OCI-LY7 (cell line): ENCODE data around the gene DLGAP4. TPM values are rescaled to one million over a fixed set of nuclear protein-coding genes. Genes with fewer than 3 reads are reported as not detected.

Experiments used
- BruUV-seq: library from RNA; stranded (reverse); fragments of 400-500 nt; replicated peaks from 2 replicates; lab custom pipeline; 2021; lab: Mats Ljungman, UMichigan
- CTCF ChIA-PET: fragments of 300-600 bp; sonication (Branson Sonifier 250); formaldehyde crosslinking; loops from one replicate; lab custom pipeline; 2022; ENCODE audit warnings: antibody characterized with exemption; ENCODE audit not compliant: unreplicated experiment; lab: Charles Lee
- POLR2A ChIA-PET: fragments of 300-600 bp; sonication (Branson Sonifier 250); formaldehyde crosslinking; loops from one replicate; lab custom pipeline; 2022; ENCODE audit warnings: antibody characterized with exemption; lab: Charles Lee
- DNase-seq: peaks from one replicate; pipeline ENCODE4 v3.0.0-alpha.2; 2015; ENCODE audit warnings: low spot score
- H2AFZ ChIP-seq: fragments of 200-600 bp; sonication (generic), shearing (Covaris generic); 2 replicates; pipeline ENCODE4 v1.6.1; 2014; ENCODE audit warnings: mild to moderate bottlenecking, antibody characterized with exemption, low read length, moderate library complexity
- H3K27ac ChIP-seq: fragments of 200-600 bp; sonication (generic); 2 replicates; pipeline ENCODE4 v1.5.1; 2014; ENCODE audit warnings: mixed run types, low read depth, mild to moderate bottlenecking, moderate library complexity, low read length, inconsistent platforms; ENCODE audit not compliant: poor library complexity, severe bottlenecking
- H3K36me3 ChIP-seq: fragments of 200-600 bp; sonication (generic); 2 replicates; pipeline ENCODE4 v1.6.1; 2014; ENCODE audit warnings: mild to moderate bottlenecking, antibody characterized with exemption, low read length, moderate library complexity, mixed read lengths; ENCODE audit not compliant: insufficient read depth
- H3K4me1 ChIP-seq: fragments of 200-600 bp; sonication (generic); 2 replicates; pipeline ENCODE4 v1.5.1; 2014; ENCODE audit warnings: mild to moderate bottlenecking, low read length; ENCODE audit not compliant: insufficient read depth, poor library complexity, severe bottlenecking
- H3K4me2 ChIP-seq: fragments of 200-600 bp; sonication (generic); 2 replicates; pipeline ENCODE4 v1.6.1; 2014; ENCODE audit warnings: mild to moderate bottlenecking, low read length
- H3K4me3 ChIP-seq: fragments of 200-600 bp; sonication (generic); 2 replicates; pipeline ENCODE4 v1.5.1; 2014; ENCODE audit warnings: mild to moderate bottlenecking, low read depth, low read length; ENCODE audit not compliant: poor library complexity, severe bottlenecking
- H3K79me2 ChIP-seq: fragments of 200-600 bp; sonication (generic); 2 replicates; pipeline ENCODE4 v1.6.1; 2016; ENCODE audit warnings: low read depth, mild to moderate bottlenecking, low read length, moderate library complexity, mixed read lengths; ENCODE audit not compliant: insufficient read depth
- H3K9me2 ChIP-seq: fragments of 200-600 bp; sonication (generic); 2 replicates; pipeline ENCODE4 v1.6.1; 2016; ENCODE audit warnings: mild to moderate bottlenecking, low read length, mixed read lengths; ENCODE audit not compliant: insufficient read depth
- H3K9me3 ChIP-seq: fragments of 200-600 bp; sonication (generic); 2 replicates; pipeline ENCODE4 v1.6.1; 2014; ENCODE audit warnings: mild to moderate bottlenecking, mixed run types, low read length, mixed read lengths
- H4K20me1 ChIP-seq: fragments of 200-600 bp; sonication (generic); 2 replicates; pipeline ENCODE4 v1.6.1; 2014; ENCODE audit warnings: mild to moderate bottlenecking, antibody characterized with exemption, low read length, moderate library complexity, mixed read lengths; ENCODE audit not compliant: insufficient read depth
- EZH2phosphoT487 ChIP-seq: fragments of 200-600 bp; sonication (generic); IDR thresholded peaks from 2 replicates; pipeline ENCODE4 v1.6.1; 2018; ENCODE audit warnings: low read depth, borderline replicate concordance, mild to moderate bottlenecking, mixed run types, antibody characterized with exemption, low read length, moderate library complexity, mixed read lengths
- intact Hi-C: fragments of 100-400 bp; cut with micrococcal nuclease; formaldehyde crosslinking; loops from one replicate; pipeline ENCODE4 v1.10.0; 2022; ENCODE audit not compliant: unreplicated experiment
- total RNA-seq, 2 experiments: library from RNA; depleted of rRNA in 1 of 2; stranded (reverse); fragments of >200 nt in 1 of 2; shearing (Covaris generic) in 1 of 2; gene quantifications; 2 replicates each; pipeline ENCODE4 v1.2.3, GENCODE V29; 2014 to 2022
- TF ChIP-seq, protein P1 (sequence below): fragments of 200-600 bp; sonication (generic); conservative IDR thresholded peaks from 2 replicates; pipeline ENCODE4 v1.5.1; 2014; ENCODE audit warnings: mild to moderate bottlenecking, antibody characterized with exemption, low read length, moderate library complexity, mixed read lengths

Gene DLGAP4
- total RNA-seq, 2 experiments from 2014 or later: 7.7 to 41.6 TPM

DNA sequence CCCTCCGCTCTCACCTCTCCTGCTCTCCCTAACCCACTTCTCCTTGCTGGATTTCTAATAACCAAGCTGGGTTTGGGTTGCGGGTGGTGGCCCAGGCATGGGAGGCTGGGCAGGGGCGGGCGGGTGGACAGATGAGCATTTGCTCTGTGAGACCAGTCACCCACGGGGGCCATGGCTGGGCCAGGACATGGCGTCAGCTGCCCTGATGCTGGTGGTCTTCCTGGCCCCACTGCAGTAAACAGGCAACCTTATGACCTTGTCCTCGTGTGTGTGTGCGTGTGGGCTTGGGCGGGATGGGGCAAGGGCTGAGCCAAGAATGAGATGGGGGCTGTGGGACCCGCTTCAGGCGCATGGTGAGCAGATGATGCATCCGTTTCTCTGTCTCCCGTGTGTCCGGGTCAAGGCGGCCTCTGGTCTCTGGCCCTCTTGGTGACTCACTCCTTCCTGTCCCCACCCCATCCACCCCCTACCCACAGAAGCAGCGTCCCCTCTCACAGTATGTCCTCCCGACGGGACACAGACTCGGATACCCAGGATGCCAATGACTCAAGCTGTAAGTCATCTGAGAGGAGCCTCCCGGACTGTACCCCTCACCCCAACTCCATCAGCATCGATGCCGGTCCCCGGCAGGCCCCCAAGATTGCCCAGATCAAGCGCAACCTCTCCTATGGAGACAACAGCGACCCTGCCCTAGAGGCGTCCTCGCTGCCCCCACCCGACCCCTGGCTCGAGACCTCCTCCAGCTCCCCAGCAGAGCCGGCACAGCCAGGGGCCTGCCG is 193.8 kb downstream of the DLGAP4 start:
- intact Hi-C loops: no loop called here
- CTCF ChIA-PET: no interaction called here
- BruUV-seq: no TSS peak
- Histone ChIP-seq H3K4me2 (no peak overlapping the region), H3K27ac (no peak overlapping the region), H2AFZ (no peak overlapping the region), H3K9me3 (no peaks in the 10 kb centered on the region), H4K20me1 (no peaks in the 10 kb centered on the region), H3K4me1 (no peaks in the 10 kb centered on the region), H3K36me3 (peaks cover 40% of the 10 kb centered on the region; the same call in 1 of the 2 replicates), H3K4me3 (no peak overlapping the region), H3K9me2 (no peaks in the 10 kb centered on the region), H3K79me2 (no peaks in the 10 kb centered on the region)
- POLR2A ChIA-PET: interaction anchor here (0.8 kb wide), 1 partner anchor 165 kb away, joined by 4 read pairs; no protein-coding TSS in a partner anchor
- TF ChIP-seq, protein P1, sequence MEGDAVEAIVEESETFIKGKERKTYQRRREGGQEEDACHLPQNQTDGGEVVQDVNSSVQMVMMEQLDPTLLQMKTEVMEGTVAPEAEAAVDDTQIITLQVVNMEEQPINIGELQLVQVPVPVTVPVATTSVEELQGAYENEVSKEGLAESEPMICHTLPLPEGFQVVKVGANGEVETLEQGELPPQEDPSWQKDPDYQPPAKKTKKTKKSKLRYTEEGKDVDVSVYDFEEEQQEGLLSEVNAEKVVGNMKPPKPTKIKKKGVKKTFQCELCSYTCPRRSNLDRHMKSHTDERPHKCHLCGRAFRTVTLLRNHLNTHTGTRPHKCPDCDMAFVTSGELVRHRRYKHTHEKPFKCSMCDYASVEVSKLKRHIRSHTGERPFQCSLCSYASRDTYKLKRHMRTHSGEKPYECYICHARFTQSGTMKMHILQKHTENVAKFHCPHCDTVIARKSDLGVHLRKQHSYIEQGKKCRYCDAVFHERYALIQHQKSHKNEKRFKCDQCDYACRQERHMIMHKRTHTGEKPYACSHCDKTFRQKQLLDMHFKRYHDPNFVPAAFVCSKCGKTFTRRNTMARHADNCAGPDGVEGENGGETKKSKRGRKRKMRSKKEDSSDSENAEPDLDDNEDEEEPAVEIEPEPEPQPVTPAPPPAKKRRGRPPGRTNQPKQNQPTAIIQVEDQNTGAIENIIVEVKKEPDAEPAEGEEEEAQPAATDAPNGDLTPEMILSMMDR: no peak
- no peak for TF ChIP-seq EZH2phosphoT487
- DNase-seq: no peak

DNA sequence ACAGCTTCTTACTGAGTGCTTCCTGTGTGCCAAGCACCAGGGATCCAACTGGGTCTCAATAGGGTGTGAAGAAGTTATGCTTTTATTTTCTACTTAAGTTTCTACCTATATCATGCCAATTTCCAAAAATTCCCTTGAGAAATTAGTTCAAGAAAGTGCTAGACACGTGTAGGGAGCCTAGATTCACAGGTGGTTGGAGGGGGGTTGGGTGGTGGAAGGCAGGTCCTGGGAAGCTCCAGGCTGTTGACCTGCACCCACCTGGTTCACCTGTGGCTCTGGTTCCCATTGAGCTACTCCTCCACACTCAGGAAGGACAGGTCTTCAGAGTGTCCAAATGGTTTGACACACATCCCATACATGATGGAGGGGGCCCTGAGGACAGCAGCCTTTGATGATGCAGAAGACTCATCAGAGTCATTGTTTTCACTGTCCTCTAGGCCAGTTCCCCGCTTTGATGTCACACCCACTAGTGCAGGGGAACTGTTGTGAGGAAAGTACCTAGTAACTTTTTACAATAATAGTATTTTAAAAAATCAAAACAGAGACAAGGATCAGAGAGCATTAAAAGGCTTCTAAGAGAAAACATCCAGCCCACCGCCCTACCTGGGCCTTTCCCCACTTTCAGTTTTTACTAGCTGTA is 195.3 kb downstream of the DLGAP4 start:
- no peak overlapping the region for H3K4me3 ChIP-seq
- H3K4me2 ChIP-seq: no peak overlapping the region
- H2AFZ ChIP-seq: no peak overlapping the region
- ChIA-PET CTCF (no interaction called here), POLR2A (interaction anchor here (0.6 kb wide), 1 partner anchor 255 kb away, joined by 3 read pairs; no protein-coding TSS in a partner anchor)
- H3K9me3 ChIP-seq: no peaks in the 10 kb centered on the region
- no peaks in the 10 kb centered on the region for H3K79me2 ChIP-seq
- no peaks in the 10 kb centered on the region for H4K20me1 ChIP-seq
- intact Hi-C loops: no loop called here
- no peak overlapping the region for H3K27ac ChIP-seq
- no peaks in the 10 kb centered on the region for H3K4me1 ChIP-seq
- no peaks in the 10 kb centered on the region for H3K9me2 ChIP-seq
- H3K36me3 ChIP-seq: peaks cover 37% of the 10 kb centered on the region; the same call in 1 of the 2 replicates
- DNase-seq: no peak
- TF ChIP-seq, protein P1: no peak
- TF ChIP-seq EZH2phosphoT487: no peak
- BruUV-seq: no TSS peak

DNA sequence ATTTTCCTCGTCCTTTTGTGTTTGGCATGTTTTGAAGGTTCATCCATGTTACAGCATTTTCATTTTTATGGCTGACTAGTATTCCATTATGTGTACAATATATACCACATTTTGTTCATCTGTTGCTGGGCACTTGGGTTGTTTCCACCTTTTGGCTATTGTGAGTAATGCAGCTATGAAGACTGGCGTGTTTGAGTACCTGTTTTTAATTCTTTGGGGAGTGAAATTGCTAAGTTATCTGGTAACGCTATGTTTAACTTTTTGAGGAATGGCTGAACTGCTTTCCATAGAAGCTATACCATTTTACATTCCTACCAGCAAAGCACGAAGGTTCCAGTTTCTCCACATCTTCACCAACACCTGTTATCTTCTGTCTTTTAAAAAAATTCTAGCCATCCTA is 198.2 kb downstream of the DLGAP4 start:
- Histone ChIP-seq H4K20me1 (no peaks in the 10 kb centered on the region), H3K79me2 (no peaks in the 10 kb centered on the region), H3K36me3 (peaks cover 44% of the 10 kb centered on the region), H3K9me3 (no peaks in the 10 kb centered on the region), H3K4me3 (no peak overlapping the region), H3K27ac (no peak overlapping the region), H3K4me2 (no peak overlapping the region), H3K4me1 (no peaks in the 10 kb centered on the region), H2AFZ (no peak overlapping the region), H3K9me2 (no peaks in the 10 kb centered on the region)
- no TSS peak for BruUV-seq
- TF ChIP-seq, protein P1: peak; percentile 36; the same call in 1 of the 2 replicates
- TF ChIP-seq EZH2phosphoT487: no peak
- CTCF ChIA-PET: no interaction called here
- intact Hi-C loops: no loop called here
- DNase-seq: no peak
- POLR2A ChIA-PET: no interaction called here
